WTC11 (cell line): ENCODE measurements around the gene NCBP3. TPM values are rescaled to one million over a fixed set of nuclear protein-coding genes. Genes with fewer than 3 reads are reported as not detected.

ENCODE experiments used
- ATAC-seq: fragments of 200-7000 bp; cut with Tn5 transposase; 2 replicates; pipeline ENCODE4 v1.10.0; 2021; ENCODE audit warnings: mild to moderate bottlenecking, moderate library complexity
- CTCF ChIA-PET: fragments of 300-600 bp; sonication (Branson Sonifier 250); formaldehyde crosslinking; loops from one replicate; lab custom pipeline; 2021; ENCODE audit warnings: antibody characterized with exemption; lab: Charles Lee
- POLR2A ChIA-PET: fragments of 350-600 bp; sonication (Branson Sonifier 250); formaldehyde crosslinking; loops from one replicate; lab custom pipeline; 2021; ENCODE audit warnings: antibody characterized with exemption; lab: Charles Lee
- DNase-seq: peaks from one replicate; pipeline ENCODE4 v3.0.0; 2021; ENCODE audit warnings: low spot score
- H3K27ac Mint-ChIP-seq: 2 replicates; pipeline ENCODE4 v1.8.0; 2021; ENCODE audit warnings: mixed read lengths
- H3K27me3 Mint-ChIP-seq: 2 replicates; pipeline ENCODE4 v1.8.0; 2021; ENCODE audit warnings: low read depth, mild to moderate bottlenecking, moderate library complexity, mixed read lengths
- H3K36me3 Mint-ChIP-seq: 2 replicates; pipeline ENCODE4 v1.8.0; 2021; ENCODE audit warnings: mixed read lengths
- H3K4me1 Mint-ChIP-seq: 2 replicates; pipeline ENCODE4 v1.8.0; 2022; ENCODE audit warnings: mixed read lengths
- H3K4me3 Mint-ChIP-seq: 2 replicates; pipeline ENCODE4 v1.8.0; 2021; ENCODE audit warnings: mild to moderate bottlenecking, moderate library complexity, mixed read lengths
- H3K9me3 Mint-ChIP-seq: 2 replicates; pipeline ENCODE4 v1.8.0; 2021; ENCODE audit warnings: mixed read lengths
- AR ChIP-seq: fragments of 250-450 bp; sonication (Bioruptor Pico); IDR thresholded peaks from 2 replicates; pipeline ENCODE4 v1.9.0; 2021; ENCODE audit warnings: mild to moderate bottlenecking
- CBFB ChIP-seq: sonication (generic); formaldehyde crosslinking; IDR thresholded peaks from 2 replicates; pipeline ENCODE4 v1.8.1; 2022; ENCODE audit warnings: mild to moderate bottlenecking, low read depth, missing genetic modification reagents
- EMX1 ChIP-seq: fragments of 250-450 bp; sonication (Bioruptor Pico); IDR thresholded peaks from 2 replicates; pipeline ENCODE4 v1.8.0; 2021; ENCODE audit warnings: mild to moderate bottlenecking
- ESRRA ChIP-seq: sonication (generic); formaldehyde crosslinking; IDR thresholded peaks from 2 replicates; pipeline ENCODE4 v1.8.1; 2022; ENCODE audit warnings: mild to moderate bottlenecking, missing genetic modification reagents, borderline replicate concordance
- ETV6 ChIP-seq: sonication (generic); formaldehyde crosslinking; IDR thresholded peaks from 2 replicates; pipeline ENCODE4 v1.8.1; 2022; ENCODE audit warnings: mild to moderate bottlenecking, missing genetic modification reagents
- FOXJ3 ChIP-seq: sonication (generic); formaldehyde crosslinking; IDR thresholded peaks from 2 replicates; pipeline ENCODE4 v1.9.0; 2021; ENCODE audit warnings: missing genetic modification reagents, mild to moderate bottlenecking, borderline replicate concordance
- FOXP1 ChIP-seq: sonication (generic); formaldehyde crosslinking; IDR thresholded peaks from 2 replicates; pipeline ENCODE4 v1.8.0; 2022; ENCODE audit warnings: missing genetic modification reagents, mild to moderate bottlenecking, moderate library complexity, borderline replicate concordance
- GTF2I ChIP-seq: fragments of 250-450 bp; sonication (Bioruptor Pico); conservative IDR thresholded peaks from 2 replicates; pipeline ENCODE4 v1.4.0; 2021; ENCODE audit warnings: mild to moderate bottlenecking
- JAZF1 ChIP-seq: fragments of 250-450 bp; sonication (Bioruptor Pico); IDR thresholded peaks from 2 replicates; pipeline ENCODE4 v1.9.0; 2021; ENCODE audit warnings: moderate library complexity, mild to moderate bottlenecking, inconsistent platforms
- JUN ChIP-seq: sonication (generic); formaldehyde crosslinking; IDR thresholded peaks from 2 replicates; pipeline ENCODE4 v1.8.0; 2023; ENCODE audit warnings: mild to moderate bottlenecking, missing genetic modification reagents
- MLX ChIP-seq: sonication (generic); formaldehyde crosslinking; IDR thresholded peaks from 2 replicates; pipeline ENCODE4 v1.8.1; 2023; ENCODE audit warnings: mild to moderate bottlenecking, missing genetic modification reagents, moderate library complexity
- NR1H2 ChIP-seq: sonication (generic); formaldehyde crosslinking; IDR thresholded peaks from 2 replicates; pipeline ENCODE4 v1.9.0; 2021; ENCODE audit warnings: mild to moderate bottlenecking, moderate library complexity, missing genetic modification reagents
- NR2C2 ChIP-seq: sonication (generic); formaldehyde crosslinking; IDR thresholded peaks from 2 replicates; pipeline ENCODE4 v1.8.0; 2022; ENCODE audit warnings: mild to moderate bottlenecking, missing genetic modification reagents
- NR3C1 ChIP-seq: sonication (generic); formaldehyde crosslinking; conservative IDR thresholded peaks from 2 replicates; pipeline ENCODE4 v1.8.1; 2023; ENCODE audit warnings: low read depth, mild to moderate bottlenecking, missing genetic modification reagents
- RELA ChIP-seq: sonication (generic); formaldehyde crosslinking; IDR thresholded peaks from 2 replicates; pipeline ENCODE4 v1.8.1; 2022; ENCODE audit warnings: missing genetic modification reagents, mild to moderate bottlenecking, borderline replicate concordance
- STAT6 ChIP-seq: sonication (generic); formaldehyde crosslinking; conservative IDR thresholded peaks from 2 replicates; pipeline ENCODE4 v1.8.1; 2023; ENCODE audit warnings: mild to moderate bottlenecking, low read depth, missing genetic modification reagents, moderate library complexity
- total RNA-seq: library from RNA; stranded (reverse); gene quantifications from 3 replicates; pipeline ENCODE4 v1.2.3, GENCODE V29; 2021
- TF ChIP-seq, protein P1 (sequence below): sonication (generic); formaldehyde crosslinking; IDR thresholded peaks from 2 replicates; pipeline ENCODE4 v1.8.0; 2022; ENCODE audit warnings: mild to moderate bottlenecking, missing genetic modification reagents
- TF ChIP-seq, protein P2 (sequence below): sonication (generic); formaldehyde crosslinking; IDR thresholded peaks from 2 replicates; pipeline ENCODE4 v1.8.0; 2022; ENCODE audit warnings: mild to moderate bottlenecking, missing genetic modification reagents

NCBP3 gene
- total RNA-seq, 1 experiment from 2014 or later = 48.7 TPM

DNA sequence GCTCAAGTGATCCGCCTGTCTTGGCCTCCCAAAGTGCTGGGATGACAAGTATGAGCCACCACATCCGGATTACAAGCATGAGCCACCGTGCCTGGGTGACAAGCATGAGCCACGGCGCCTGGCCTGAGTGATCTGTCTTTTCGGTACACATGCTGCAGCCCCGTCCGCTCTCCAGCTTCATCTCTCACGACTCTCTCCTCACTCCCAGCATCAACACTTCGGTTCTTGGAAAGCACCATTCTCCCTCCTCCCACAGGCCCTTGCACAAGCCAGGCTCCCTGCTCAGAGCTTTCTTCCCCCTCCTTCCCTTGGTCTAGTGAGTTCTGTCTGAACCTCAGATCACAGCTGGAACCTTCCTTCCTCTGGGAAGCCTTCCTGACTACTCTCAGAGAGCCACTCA, 6.5 kb upstream of the NCBP3 start (continued):
- TF ChIP-seq FOXP1 (CRISPR knock-in tag) = no peak

DNA sequence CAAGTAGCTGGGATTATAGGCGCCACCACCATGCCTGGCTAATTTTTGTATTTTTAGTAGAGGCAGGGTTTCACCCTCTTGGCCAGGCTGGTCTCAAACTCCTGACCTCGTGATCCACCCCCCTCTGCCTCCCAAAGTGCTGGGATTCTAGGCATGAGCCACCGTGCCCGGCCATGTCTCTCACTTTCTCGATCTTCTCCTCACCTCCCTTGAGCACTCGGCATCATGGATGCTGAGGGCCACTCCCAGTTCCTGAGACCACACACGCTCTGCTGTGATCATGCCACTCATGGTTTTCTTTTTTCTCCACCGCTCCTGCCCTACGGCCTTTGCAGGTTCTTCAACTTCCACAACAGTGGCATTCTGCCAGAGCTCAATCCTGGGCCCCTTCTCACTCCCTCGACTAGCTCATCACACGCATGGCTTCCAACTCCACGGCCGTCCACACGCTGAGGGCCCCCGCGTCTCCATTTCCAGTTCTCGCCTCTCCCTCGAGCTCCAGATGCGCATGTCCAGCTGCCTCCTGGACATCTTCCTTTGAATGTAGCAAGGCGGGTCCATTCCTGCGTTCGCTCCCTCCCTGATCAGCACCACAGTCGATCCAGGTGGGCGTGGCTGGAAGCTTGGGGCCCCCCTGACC, 5.5 kb upstream of the NCBP3 start:
- Mint-ChIP-seq H3K27ac (no peak overlapping the region), H3K27me3 (no peaks in the 10 kb centered on the region; the same call in none of the 2 replicates), H3K4me3 (no peak overlapping the region), H3K9me3 (peaks cover 8% of the 10 kb centered on the region), H3K36me3 (no peaks in the 10 kb centered on the region), H3K4me1 (peaks cover 5% of the 10 kb centered on the region)
- ChIA-PET POLR2A (no interaction called here), CTCF (interaction anchor here (1.0 to 1.4 kb wide), 3 partner anchors 12 to 18 kb away, joined by 3 read pairs; no protein-coding TSS in a partner anchor)
- DNase-seq (no peak), ATAC-seq (no peak)
- TF ChIP-seq JAZF1 (CRISPR knock-in tag) (no peak), MLX (no peak), ESRRA (CRISPR knock-in tag) (no peak), GTF2I (CRISPR knock-in tag) (no peak), JUN (CRISPR knock-in tag) (no peak), RELA (CRISPR knock-in tag) (no peak), NR3C1 (CRISPR knock-in tag) (no peak), EMX1 (CRISPR knock-in tag) (no peak), AR (no peak), CBFB (no peak), ETV6 (CRISPR knock-in tag) (no peak), STAT6 (no peak), NR2C2 (CRISPR knock-in tag) (no peak), FOXJ3 (CRISPR knock-in tag) (no peak), NR1H2 (CRISPR knock-in tag) (no peak)
- TF ChIP-seq, protein P1, sequence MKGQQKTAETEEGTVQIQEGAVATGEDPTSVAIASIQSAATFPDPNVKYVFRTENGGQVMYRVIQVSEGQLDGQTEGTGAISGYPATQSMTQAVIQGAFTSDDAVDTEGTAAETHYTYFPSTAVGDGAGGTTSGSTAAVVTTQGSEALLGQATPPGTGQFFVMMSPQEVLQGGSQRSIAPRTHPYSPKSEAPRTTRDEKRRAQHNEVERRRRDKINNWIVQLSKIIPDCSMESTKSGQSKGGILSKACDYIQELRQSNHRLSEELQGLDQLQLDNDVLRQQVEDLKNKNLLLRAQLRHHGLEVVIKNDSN = no peak
- TF ChIP-seq, protein P2, sequence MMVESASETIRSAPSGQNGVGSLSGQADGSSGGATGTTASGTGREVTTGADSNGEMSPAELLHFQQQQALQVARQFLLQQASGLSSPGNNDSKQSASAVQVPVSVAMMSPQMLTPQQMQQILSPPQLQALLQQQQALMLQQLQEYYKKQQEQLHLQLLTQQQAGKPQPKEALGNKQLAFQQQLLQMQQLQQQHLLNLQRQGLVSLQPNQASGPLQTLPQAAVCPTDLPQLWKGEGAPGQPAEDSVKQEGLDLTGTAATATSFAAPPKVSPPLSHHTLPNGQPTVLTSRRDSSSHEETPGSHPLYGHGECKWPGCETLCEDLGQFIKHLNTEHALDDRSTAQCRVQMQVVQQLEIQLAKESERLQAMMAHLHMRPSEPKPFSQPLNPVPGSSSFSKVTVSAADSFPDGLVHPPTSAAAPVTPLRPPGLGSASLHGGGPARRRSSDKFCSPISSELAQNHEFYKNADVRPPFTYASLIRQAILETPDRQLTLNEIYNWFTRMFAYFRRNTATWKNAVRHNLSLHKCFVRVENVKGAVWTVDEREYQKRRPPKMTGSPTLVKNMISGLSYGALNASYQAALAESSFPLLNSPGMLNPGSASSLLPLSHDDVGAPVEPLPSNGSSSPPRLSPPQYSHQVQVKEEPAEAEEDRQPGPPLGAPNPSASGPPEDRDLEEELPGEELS (CRISPR knock-in tag) = no peak
